Left lobe of liver (tissue), 2 donors: Measurements from ENCODE around the gene METTL1. TPM values are rescaled to one million over a fixed set of nuclear protein-coding genes. Genes with fewer than 3 reads are reported as not detected.
"Not testable (repeated sequence)": the region's sequence is repeated elsewhere in the genome, so short reads cannot be mapped to it uniquely, and the experiment has no call there.

Source experiments
- ATAC-seq: fragments of 200-7000 bp; cut with Tn5 transposase; one replicate; pipeline ENCODE4 v1.9.1; 2020; ENCODE audit warnings: mild to moderate bottlenecking, moderate library complexity
- DNase-seq: peaks from one replicate; pipeline ENCODE4 v3.0.0-alpha.2; 2020; ENCODE audit warnings: low spot score
- total RNA-seq: library from RNA; stranded (reverse); gene quantifications from one replicate; pipeline ENCODE4 v1.2.1, GENCODE V29; 2021
- donor health status: DM: no; HTN: no; CAD: no; lungs with moderate emphysema.
- donor health status: DM: no; HTN: yes; CAD: no.

The METTL1 gene
- total RNA-seq, 1 donor from 2014 or later, result 9.7 TPM

- DNase-seq, result no peak
- ATAC-seq, result no peak
Measured at GRCh38 chr12:57800965-57801364, 29.1 kb upstream of the METTL1 start.

GRCh38 chr12:57797933-57798332 is 26.0 kb upstream of the METTL1 start:
- no peak for DNase-seq
- no peak for ATAC-seq

- DNase-seq (no peak), ATAC-seq (no peak)
Measured at GRCh38 chr12:57796996-57797395, 25.1 kb upstream of the METTL1 start.

- DNase-seq, result no peak
- ATAC-seq, result no peak
Measured at GRCh38 chr12:57795354-57795753, 23.4 kb upstream of the METTL1 start.

GRCh38 chr12:57793920-57794319 is 22.0 kb upstream of the METTL1 start:
- ATAC-seq (no peak), DNase-seq (no peak)

GRCh38 chr12:57783861-57784260 is 12.0 kb upstream of the METTL1 start:
- no peak for ATAC-seq

GRCh38 chr12:57783466-57783801 is 11.5 kb upstream of the METTL1 start:
- DNase-seq (no peak), ATAC-seq (no peak)

More at GRCh38 chr12:57783861-57784260, 12.0 kb upstream of the METTL1 start:
- no peak for DNase-seq

GRCh38 chr12:57782608-57783465 is 10.9 kb upstream of the METTL1 start, which contains the start of gene TSFM:
TSFM (plus strand) TSS chr12:57782787; CDS start chr12:57782802, 15 bp downstream.
- peak; percentile 99 for ATAC-seq
- peak; percentile 95 for DNase-seq

- DNase-seq (no peak), ATAC-seq (no peak)
Measured at GRCh38 chr12:57782243-57782607, 10.3 kb upstream of the METTL1 start.

GRCh38 chr12:57781801-57782200 is 9.9 kb upstream of the METTL1 start:
- ATAC-seq (no peak), DNase-seq (no peak)

GRCh38 chr12:57781244-57781643 is 9.3 kb upstream of the METTL1 start:
- ATAC-seq (no peak), DNase-seq (no peak)

- ATAC-seq, result no peak
Measured at GRCh38 chr12:57780284-57780897, 8.5 kb upstream of the METTL1 start.

GRCh38 chr12:57779736-57780135 is 7.8 kb upstream of the METTL1 start:
- DNase-seq (no peak), ATAC-seq (no peak)

More at GRCh38 chr12:57780284-57780897, 8.5 kb upstream of the METTL1 start:
- no peak for DNase-seq

GRCh38 chr12:57777911-57778310 is 6.0 kb upstream of the METTL1 start:
- ATAC-seq (no peak), DNase-seq (no peak)

GRCh38 chr12:57777367-57777766 is 5.5 kb upstream of the METTL1 start:
- no peak for DNase-seq
- no peak for ATAC-seq

- DNase-seq (no peak), ATAC-seq (no peak)
Measured at GRCh38 chr12:57776247-57776587, 4.3 kb upstream of the METTL1 start.

- ATAC-seq (no peak), DNase-seq (no peak)
Measured at GRCh38 chr12:57775563-57776246, 3.8 kb upstream of the METTL1 start.

GRCh38 chr12:57775044-57775443 is 3.1 kb upstream of the METTL1 start:
- ATAC-seq (no peak), DNase-seq (no peak)

GRCh38 chr12:57774634-57775033 is 2.7 kb upstream of the METTL1 start:
- not testable (repeated sequence) for DNase-seq

GRCh38 chr12:57772429-57773322 is 771 bp upstream of the METTL1 start, which contains the start of gene EEF1AKMT3:
EEF1AKMT3 (plus strand) TSS chr12:57772614; CDS start chr12:57772725, 111 bp downstream.
- DNase-seq (peak; percentile 70), ATAC-seq (peak; percentile 76)

More at GRCh38 chr12:57774634-57775033, 2.7 kb upstream of the METTL1 start:
- ATAC-seq, result not testable (repeated sequence)
